Omental fat pad (tissue), 4 donors: ENCODE measurements around the gene HIVEP2. TPM values are rescaled to one million over a fixed set of nuclear protein-coding genes. Genes with fewer than 3 reads are reported as not detected.

Experiments
- ATAC-seq: fragments of 150-250 bp; one replicate; pipeline ENCODE4 v1.9.1; 2016; ENCODE audit warnings: mild to moderate bottlenecking, moderate library complexity; ENCODE audit not compliant: low FRiP score
- DNase-seq: peaks from one replicate; pipeline ENCODE4 v3.0.0-alpha.2; 2019; ENCODE audit warnings: low spot score
- total RNA-seq, 4 donors: library from RNA; depleted of rRNA; stranded (reverse); fragments of >200 nt; gene quantifications; one replicate each; pipeline ENCODE4 v1.1.0, GENCODE V29; 2016
- TF ChIP-seq, protein P1 (sequence below), 3 donors: fragments of 450-650 bp; IDR thresholded peaks; one replicate each; pipeline ENCODE4 v1.5.1; 2016 to 2017; ENCODE audit warnings: antibody characterized with exemption in 3 of 3, mild to moderate bottlenecking in 3 of 3, moderate library complexity in 2 of 3

The HIVEP2 gene
- total RNA-seq, 4 donors from 2014 or later, result 14.9 to 47.3 (median 26.9) TPM

DNA sequence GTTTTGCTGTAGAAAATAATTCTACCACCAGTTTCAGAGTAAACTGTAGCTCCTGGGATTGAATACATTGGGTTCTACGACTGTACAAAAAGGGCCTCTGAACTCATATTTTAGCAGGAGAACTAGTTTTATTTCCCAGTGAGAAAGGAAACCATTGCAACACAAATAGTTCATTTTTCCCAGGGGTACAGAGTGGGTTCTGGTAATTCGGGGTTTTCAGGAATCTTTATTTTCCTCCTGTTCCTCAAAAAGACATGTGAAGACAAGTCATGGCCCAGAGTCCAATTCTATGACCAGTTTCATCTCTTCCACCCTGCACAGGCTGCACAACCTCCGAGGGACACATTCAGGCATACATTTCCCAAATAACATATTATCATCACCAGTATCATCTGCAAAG lies 222.1 kb downstream of the HIVEP2 start:
- no peak for DNase-seq
- ATAC-seq, result no peak
- TF ChIP-seq, protein P1, sequence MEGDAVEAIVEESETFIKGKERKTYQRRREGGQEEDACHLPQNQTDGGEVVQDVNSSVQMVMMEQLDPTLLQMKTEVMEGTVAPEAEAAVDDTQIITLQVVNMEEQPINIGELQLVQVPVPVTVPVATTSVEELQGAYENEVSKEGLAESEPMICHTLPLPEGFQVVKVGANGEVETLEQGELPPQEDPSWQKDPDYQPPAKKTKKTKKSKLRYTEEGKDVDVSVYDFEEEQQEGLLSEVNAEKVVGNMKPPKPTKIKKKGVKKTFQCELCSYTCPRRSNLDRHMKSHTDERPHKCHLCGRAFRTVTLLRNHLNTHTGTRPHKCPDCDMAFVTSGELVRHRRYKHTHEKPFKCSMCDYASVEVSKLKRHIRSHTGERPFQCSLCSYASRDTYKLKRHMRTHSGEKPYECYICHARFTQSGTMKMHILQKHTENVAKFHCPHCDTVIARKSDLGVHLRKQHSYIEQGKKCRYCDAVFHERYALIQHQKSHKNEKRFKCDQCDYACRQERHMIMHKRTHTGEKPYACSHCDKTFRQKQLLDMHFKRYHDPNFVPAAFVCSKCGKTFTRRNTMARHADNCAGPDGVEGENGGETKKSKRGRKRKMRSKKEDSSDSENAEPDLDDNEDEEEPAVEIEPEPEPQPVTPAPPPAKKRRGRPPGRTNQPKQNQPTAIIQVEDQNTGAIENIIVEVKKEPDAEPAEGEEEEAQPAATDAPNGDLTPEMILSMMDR (IDR thresholded peaks at IDR 0.05), result no peak

DNA sequence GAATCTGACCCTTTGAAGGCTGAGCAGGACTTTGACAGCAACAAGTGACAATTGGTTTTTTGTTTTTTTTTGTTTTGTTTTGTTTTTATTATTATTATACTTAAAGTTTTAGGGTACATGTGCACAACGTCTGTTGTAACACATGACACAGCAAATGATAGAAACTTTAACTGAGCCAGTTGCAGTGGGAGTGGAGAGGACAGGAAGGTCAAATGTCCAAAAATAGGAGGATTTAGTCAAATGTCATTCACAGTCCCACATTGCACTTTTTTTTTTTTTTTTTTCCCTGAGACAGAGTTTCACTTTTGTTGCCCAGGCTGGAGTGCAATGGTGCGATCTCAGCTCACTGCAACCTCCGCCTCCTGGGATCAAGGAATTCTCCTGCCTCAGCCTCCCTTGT lies 223.0 kb downstream of the HIVEP2 start:
- no peak for DNase-seq
- no peak for ATAC-seq
- TF ChIP-seq, protein P1 (IDR thresholded peaks at IDR 0.05), result no peak

DNA sequence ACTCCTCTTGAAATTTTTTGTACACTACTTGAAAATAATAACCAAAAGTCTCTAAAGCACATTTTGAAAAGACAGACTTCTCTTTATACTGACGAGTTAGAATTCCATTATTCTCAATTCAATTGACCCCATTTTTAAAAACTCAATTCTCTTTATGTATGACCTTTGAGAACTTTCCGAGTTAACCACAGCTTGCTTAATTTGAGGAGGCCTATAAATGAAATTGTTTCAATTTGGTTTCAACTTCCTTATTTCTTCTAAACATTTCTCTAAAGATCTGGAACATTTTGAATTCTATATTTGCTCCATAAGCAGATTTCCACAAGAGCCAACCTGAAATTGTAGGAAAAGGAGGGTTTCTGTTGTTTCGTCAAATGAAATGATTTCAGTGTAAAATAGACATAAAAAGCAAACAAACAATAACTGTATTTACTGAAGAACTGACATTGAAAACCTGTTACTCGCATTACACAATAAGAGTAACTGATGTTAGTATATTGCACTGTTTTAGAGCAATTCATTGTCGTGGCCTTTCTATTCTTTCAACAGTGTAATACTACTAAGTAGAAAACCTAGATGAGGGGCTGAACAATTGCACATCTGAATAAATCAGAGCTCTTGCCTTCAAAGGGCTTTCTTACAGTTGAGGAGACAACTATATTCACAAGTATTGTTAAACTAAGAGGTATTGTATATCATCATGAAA lies 223.6 kb downstream of the HIVEP2 start:
- no peak for DNase-seq
- TF ChIP-seq, protein P1 (IDR thresholded peaks at IDR 0.05), result no peak
- no peak for ATAC-seq

GRCh38 chr6:142718667-142719191 lies 226.2 kb downstream of the HIVEP2 start:
- TF ChIP-seq, protein P1 (IDR thresholded peaks at IDR 0.05), result no peak
- ATAC-seq (no peak), DNase-seq (no peak)

GRCh38 chr6:142716097-142716496 lies 228.9 kb downstream of the HIVEP2 start:
- ATAC-seq (no peak), DNase-seq (no peak)
- TF ChIP-seq, protein P1 (IDR thresholded peaks at IDR 0.05), result no peak

- TF ChIP-seq, protein P1 (IDR thresholded peaks at IDR 0.05), result no peak
- ATAC-seq (no peak), DNase-seq (no peak)
These were observed 229.8 kb downstream of the HIVEP2 start for GRCh38 chr6:142714951-142715785.
